Stimulated activated CD8-positive, alpha-beta memory T cell treated with anti-CD3 and anti-CD28 coated beads, Interleukin-7, amount 100 ng/mL, for 4 hours (primary cell): ENCODE data around the gene IRX5.

Experiments used
- DNase-seq, 2 donors: peaks; one replicate each; pipeline ENCODE4 v3.0.0-alpha.2; 2020; ENCODE audit warnings: low read depth in 2 of 2

The IRX5 gene

GRCh38 chr16:54931120-54932014 lies 702 bp downstream of the IRX5 start:
- DNase-seq, result no peak

GRCh38 chr16:54932021-54932660 lies 1.5 kb downstream of the IRX5 start:
- no peak for DNase-seq

- no peak for DNase-seq
These were observed 2.1 kb downstream of the IRX5 start for GRCh38 chr16:54932737-54933254.

- no peak for DNase-seq
These were observed 2.8 kb downstream of the IRX5 start for GRCh38 chr16:54933281-54934011.

GRCh38 chr16:54934481-54935265 lies 4.0 kb downstream of the IRX5 start:
- no peak for DNase-seq

GRCh38 chr16:54935266-54935968 lies 4.8 kb downstream of the IRX5 start:
- no peak for DNase-seq

GRCh38 chr16:54936201-54936978 lies 5.7 kb downstream of the IRX5 start:
- DNase-seq, result no peak

- no peak for DNase-seq
These were observed 6.5 kb downstream of the IRX5 start for GRCh38 chr16:54936979-54937670.

- no peak for DNase-seq
These were observed 7.1 kb downstream of the IRX5 start for GRCh38 chr16:54937671-54938211.

GRCh38 chr16:54938212-54939028 lies 7.8 kb downstream of the IRX5 start:
- DNase-seq, result no peak

GRCh38 chr16:54939029-54939346 lies 8.3 kb downstream of the IRX5 start:
- no peak for DNase-seq

GRCh38 chr16:54939510-54940278 lies 9.0 kb downstream of the IRX5 start:
- no peak for DNase-seq

GRCh38 chr16:54940279-54940604 lies 9.6 kb downstream of the IRX5 start:
- DNase-seq, result no peak

- no peak for DNase-seq
These were observed 11.8 kb downstream of the IRX5 start for GRCh38 chr16:54942353-54942943.

GRCh38 chr16:54944002-54944401 lies 13.3 kb downstream of the IRX5 start:
- no peak for DNase-seq

- DNase-seq, result no peak
These were observed 14.4 kb downstream of the IRX5 start for GRCh38 chr16:54945063-54945462.

- no peak for DNase-seq
These were observed 16.2 kb downstream of the IRX5 start for GRCh38 chr16:54946909-54947308.
